GM19452 (cell line): ENCODE results near the gene EPHA3.

ENCODE experiments used
- ATAC-seq: cut with Tn5 transposase; IDR thresholded peaks from one replicate; pipeline ENCODE4 v1.9.1; 2021; ENCODE audit not compliant: unreplicated experiment

The EPHA3 gene

DNA sequence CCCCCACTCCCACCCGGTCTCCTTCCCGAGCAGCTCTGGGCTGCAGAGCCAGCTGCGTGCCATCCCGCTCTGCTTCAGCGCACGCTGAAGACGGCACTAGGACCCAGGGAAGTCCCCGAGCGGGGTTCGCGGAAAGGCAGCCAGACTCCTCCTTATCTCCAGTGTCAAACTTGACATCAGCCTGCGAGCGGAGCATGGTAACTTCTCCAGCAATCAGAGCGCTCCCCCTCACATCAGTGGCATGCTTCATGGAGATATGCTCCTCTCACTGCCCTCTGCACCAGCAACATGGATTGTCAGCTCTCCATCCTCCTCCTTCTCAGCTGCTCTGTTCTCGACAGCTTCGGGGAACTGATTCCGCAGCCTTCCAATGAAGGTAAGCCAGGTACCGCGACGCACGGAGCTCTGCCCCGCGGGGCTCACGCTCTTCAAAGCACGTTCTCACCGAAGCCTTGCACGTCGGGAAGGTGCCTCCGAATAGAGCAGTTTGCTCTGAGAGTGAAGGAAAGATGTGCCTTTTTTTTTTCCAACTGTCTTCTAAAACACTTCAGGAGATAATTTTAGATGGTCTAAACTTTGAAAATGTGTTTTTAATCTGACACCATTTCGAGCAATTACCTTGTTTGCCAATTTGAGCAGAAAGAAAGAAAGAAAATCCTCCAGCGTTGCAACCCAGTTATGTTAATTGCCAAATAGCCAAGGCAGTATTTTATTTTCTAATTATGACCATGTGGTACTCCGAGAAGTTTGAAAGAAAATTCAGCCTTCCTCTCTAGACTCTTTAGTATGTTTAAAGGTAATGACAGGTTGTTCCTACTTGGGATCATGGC, at the start of gene EPHA3:
TSS of gene EPHA3 (plus strand) at position 161 of the 830 bp plus-strand sequence. CDS start at position 289, 128 bp downstream.
- ATAC-seq = peak; percentile 98

DNA sequence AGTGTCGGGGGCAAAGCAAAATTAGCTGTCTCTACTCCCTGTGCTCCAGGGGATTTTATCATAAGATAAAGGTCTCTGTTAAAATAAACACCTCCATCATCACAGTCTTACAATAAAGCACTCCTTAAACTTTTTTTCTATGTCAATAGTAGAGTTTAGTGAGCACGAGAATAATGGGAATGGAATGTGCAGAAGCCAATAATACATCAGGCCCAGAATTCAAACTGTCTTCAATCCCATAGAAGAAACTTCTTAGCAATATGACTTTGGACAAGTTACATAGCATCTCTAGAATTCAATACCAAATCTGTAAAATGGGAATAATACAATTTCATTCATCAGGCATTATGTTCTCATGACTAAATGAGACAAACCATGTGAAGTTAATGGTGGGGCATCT, 49.0 kb upstream of the EPHA3 start:
- no peak for ATAC-seq

DNA sequence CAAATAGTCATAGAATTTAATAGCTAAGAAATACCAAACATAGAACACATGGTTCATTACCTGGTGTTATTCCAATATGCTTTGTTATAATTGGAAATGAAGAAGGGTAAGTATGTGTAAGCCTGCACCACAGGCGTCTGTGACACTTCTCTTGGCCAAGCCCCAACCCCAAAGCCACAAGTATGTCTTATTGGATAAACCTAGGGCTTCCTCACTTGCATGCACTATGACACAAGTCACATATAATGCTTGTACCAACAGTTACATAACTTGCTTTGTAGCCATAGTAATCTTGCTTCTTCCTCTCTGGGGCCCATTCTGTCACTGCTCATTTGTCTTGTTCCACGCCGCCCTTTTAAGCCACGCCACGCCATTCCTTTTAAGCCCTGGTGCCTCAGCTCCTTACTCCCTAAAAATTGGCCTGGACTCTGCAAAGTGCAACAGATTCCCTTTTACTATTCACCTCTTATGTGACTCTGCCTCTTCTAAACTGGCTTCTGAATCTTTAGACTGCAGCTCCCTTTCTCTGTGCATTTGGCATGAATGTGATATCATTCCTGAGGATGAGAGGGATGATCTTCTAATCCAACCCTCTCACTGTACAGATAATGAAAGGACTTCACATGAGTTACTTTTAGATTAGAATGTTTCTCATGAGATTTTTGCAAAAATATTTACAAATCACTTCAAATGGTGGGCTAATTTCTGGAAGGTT, 48.1 kb upstream of the EPHA3 start:
- no peak for ATAC-seq

GRCh38 chr3:89061259-89061658, 46.2 kb upstream of the EPHA3 start:
- no peak for ATAC-seq

- no peak for ATAC-seq
Measured at GRCh38 chr3:89067736-89068135, 39.7 kb upstream of the EPHA3 start.

- no peak for ATAC-seq
Measured at GRCh38 chr3:89072642-89073041, 34.8 kb upstream of the EPHA3 start.

- ATAC-seq = no peak
Measured at GRCh38 chr3:89079944-89080343, 27.5 kb upstream of the EPHA3 start.

DNA sequence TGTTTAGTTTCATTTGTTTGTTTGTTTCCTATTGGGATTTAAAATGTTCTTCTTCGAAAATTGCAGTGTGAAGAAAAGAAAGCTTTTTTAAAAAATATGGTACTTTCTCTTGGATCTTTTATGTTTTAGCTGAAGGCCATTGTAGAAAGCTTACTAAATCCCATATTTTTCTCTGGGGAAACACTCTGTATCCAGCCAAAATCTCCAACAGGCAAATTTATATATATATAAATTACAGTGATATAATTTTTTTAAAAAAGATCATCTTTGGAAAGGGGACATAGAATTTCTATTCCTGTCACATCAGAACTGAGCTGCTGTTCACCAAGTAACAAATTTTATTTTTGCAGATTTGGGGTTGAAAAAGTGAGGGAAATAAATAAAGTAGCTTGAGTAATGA, 19.6 kb upstream of the EPHA3 start:
- ATAC-seq = no peak

DNA sequence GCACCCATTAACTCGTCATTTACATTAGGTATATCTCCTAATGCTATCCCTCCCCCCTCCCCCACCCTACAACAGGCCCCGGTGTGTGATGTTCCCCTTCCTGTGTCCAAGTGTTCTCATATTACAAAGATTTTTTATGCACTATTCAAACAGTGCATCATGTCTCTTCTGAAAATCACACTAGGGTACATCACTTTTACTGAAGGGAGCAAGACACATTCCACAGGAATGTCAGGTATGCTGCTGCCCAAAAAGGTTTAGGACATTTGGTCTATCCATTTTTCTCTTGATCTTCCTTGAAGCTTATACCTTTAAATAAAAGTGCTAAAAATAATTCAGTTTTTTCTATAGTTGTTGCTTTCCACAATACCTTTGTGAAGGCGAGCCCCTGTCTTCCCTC, 9.2 kb upstream of the EPHA3 start:
- no peak for ATAC-seq

DNA sequence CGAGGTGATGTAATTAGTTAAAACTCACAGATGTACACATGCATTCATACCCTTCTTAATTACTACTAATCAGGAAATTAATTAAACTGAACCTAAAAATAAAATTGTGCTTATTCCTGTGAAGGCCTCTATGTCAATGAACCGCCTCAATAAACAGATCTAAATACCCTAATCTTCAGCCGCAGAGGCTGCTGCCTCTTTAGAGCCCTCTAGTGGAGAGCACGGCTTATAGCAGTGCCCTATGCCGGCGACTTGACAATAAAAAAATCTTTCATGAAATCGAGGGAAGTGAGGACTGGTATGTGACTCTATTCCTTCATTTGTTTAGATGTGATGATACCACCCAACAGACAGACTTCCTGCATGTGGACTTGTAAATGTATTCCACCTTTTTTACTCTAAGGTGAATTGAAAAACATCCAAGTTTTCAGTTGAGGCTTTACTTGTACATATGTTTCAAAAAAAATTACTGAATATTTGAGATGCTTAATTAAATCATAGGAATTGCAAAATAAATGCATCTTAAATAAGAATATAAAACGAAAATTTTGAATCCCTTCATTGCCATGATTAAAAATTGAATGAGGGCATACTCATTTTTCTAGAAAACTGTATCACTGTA, 8.3 kb upstream of the EPHA3 start:
- peak; percentile 94 for ATAC-seq

DNA sequence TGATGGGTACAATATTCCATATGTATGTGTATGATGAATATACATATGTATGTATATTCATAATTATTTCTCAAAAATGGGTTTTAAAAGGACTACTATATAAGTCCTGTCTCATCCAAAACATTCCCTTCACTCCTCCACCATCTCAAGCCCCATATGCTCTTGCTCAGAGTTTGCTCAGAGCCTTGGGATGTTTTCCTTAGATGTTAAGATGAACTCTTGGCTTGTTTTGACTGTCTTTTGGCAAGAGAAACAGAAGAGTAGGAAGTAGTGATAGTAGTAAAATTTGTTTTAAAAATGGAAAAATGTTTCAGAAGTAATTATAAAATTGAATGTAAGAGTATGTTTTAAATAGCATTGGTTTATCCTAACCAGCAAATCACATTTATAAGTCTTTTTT, 6.2 kb upstream of the EPHA3 start:
- no peak for ATAC-seq

GRCh38 chr3:89101921-89102320, 5.5 kb upstream of the EPHA3 start:
- no peak for ATAC-seq

- no peak for ATAC-seq
Measured at GRCh38 chr3:89104499-89104898, 2.9 kb upstream of the EPHA3 start.

GRCh38 chr3:89105503-89105902, 1.9 kb upstream of the EPHA3 start:
- no peak for ATAC-seq

GRCh38 chr3:89108291-89108550, 800 bp downstream of the EPHA3 start:
- ATAC-seq = no peak

GRCh38 chr3:89113344-89113743, 5.9 kb downstream of the EPHA3 start:
- no peak for ATAC-seq

DNA sequence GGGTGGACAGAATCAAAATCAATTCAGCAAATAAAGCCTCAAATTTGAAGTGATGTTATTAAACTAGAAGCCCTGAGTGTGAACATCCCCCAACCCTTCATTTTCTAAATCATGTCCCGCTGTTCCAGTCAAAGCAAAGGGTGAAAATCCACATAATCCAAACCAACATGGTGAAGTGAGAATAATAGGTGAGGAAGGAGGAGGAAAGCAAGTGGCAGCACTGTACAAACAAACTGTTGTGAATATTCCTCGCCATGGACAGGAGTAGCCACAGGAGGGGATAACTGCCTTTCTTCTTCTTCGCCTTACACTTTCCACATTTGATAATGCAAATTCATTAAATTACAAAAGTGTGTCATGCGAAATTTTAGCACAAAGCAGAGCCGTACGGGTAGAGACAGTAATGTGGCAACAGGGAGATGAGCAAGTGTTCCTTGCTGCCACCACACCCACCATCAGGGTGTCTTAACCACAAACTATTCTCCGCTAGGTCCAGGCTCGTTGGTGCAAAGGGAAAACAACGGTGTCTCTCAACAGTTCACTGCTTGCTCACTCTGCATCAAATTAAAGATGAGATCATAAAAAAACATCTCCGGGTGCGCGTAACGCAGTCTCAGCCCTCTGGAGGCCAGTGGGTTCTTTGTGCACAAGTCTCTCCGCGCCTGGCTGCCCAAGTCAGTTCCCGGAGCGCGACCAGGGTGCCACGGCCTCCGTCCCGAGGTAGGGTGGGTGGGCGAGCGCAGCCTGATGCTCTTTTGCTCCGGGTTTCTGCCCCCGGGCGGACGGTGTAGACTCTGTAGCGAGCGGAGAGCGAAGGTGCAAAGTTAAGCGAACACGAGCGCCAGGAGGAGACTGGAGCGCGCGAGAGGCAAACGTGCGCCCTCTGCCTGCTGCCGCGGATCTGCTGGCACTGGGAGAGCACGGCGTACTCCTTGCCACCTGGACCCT, 6.7 kb downstream of the EPHA3 start:
- ATAC-seq = peak; percentile 85

DNA sequence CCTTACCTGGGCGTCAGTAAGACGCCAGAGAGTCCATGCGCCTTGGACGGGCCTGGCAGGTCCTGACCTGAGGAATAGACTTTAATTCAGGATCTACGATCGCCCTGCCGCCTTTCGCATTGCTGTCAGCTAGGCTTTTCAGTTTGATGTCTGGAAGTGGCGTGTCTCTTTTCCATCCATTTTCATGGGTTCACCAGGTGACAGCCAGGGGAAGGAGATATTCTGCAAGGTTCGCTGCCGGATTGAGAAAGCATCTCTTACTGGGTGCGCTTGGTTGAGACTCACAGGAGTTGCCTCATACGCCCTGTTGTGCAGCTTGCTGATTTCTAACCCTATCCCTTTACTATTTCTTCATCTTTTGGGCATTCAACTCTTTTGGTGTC, 7.4 kb downstream of the EPHA3 start:
- no peak for ATAC-seq

DNA sequence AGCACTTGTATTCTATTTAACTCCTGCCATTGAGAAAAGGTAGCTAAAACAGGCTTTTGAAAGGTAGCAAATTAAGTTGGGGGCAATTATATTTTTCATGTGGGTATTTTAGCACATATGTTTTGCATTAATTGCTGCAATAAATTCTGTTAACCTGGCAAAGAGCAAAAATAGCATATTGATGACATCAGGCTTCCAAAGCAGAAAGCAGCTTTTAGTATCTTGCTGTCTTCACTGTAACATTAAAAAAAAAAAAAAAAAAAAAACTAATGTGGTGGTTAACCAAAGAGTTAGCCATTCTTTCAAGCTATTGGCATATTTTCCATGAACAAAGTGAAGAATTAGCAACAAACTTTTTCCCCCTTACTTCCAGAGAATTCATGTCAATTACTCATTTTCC, 9.1 kb downstream of the EPHA3 start:
- ATAC-seq = no peak

- ATAC-seq = no peak
Measured at GRCh38 chr3:89138048-89138447, 30.6 kb downstream of the EPHA3 start.

DNA sequence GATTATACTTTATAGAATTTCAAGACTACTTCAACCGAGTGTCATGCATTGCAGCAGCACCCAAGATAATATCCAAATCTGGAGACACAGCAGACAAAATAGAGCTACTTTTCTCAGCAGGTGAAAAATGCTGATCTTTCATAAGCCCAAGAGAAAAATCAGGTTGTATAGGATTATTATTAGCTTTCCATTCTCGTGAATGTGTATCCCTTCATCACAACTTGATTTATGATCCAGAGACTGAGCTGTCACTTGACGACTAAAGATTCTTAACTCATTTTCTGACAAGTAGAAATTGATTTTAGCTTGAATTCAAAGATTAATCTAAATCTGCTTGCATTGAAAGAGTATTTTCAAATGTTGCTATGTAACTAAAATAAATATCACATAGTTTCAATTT, 32.4 kb downstream of the EPHA3 start:
- ATAC-seq = no peak
